AG04450 (cell line): ENCODE data around the gene EEF1E1. TPM values are rescaled to one million over a fixed set of nuclear protein-coding genes. Genes with fewer than 3 reads are reported as not detected.

ENCODE experiments used
- CTCF ChIA-PET: fragments of 300-600, 350-600 bp; formaldehyde crosslinking; extraction: SDS; loops from one replicate; lab custom pipeline; 2022; ENCODE audit warnings: antibody characterized with exemption, inconsistent platforms; lab: Charles Lee
- POLR2A ChIA-PET: fragments of 350-600 bp; formaldehyde crosslinking; extraction: SDS; loops from one replicate; lab custom pipeline; 2021; ENCODE audit warnings: antibody characterized with exemption, inconsistent platforms; lab: Yijun Ruan, JAX
- DNase-seq: peaks from one replicate; pipeline ENCODE4 v3.0.0-alpha.2; 2011; ENCODE audit warnings: low read depth, low spot score
- H3K27ac ChIP-seq: one replicate; pipeline ENCODE4 v1.5.1; 2012; ENCODE audit warnings: low read depth, low read length, control low read depth
- H3K27me3 ChIP-seq: one replicate; pipeline ENCODE4 v1.6.0; 2012; ENCODE audit warnings: low read length; ENCODE audit not compliant: control insufficient read depth, insufficient read depth
- H3K4me3 ChIP-seq: 2 replicates; pipeline ENCODE4 v1.5.1; 2011; ENCODE audit warnings: mild to moderate bottlenecking, low read depth, low read length, control low read depth
- H3K9me3 ChIP-seq: 2 replicates; pipeline ENCODE4 v1.5.1; 2012; ENCODE audit warnings: low read length; ENCODE audit not compliant: control insufficient read depth, insufficient read depth
- CTCF ChIP-seq: IDR thresholded peaks from 2 replicates; pipeline ENCODE4 v1.5.1; 2011; ENCODE audit warnings: low read depth, low read length, control low read depth, inconsistent platforms
- polyA minus RNA-seq: library from RNA; depleted of rRNA, polyadenylated mRNA; stranded (reverse); fragments of >200 nt; gene quantifications from 2 replicates; pipeline ENCODE4 v1.2.3, GENCODE V29; 2011; rRNA and poly(A)+ RNA removed
- polyA plus RNA-seq: library from polyadenylated mRNA; depleted of rRNA; stranded (reverse); fragments of >200 nt; gene quantifications from 2 replicates; pipeline ENCODE4 v1.2.3, GENCODE V29; 2011; rRNA removed

Gene EEF1E1
- polyA plus RNA-seq, result 51.1 and 65.1 TPM in 2 replicates
- polyA minus RNA-seq, result 13.0 and 20.3 TPM in 2 replicates

DNA sequence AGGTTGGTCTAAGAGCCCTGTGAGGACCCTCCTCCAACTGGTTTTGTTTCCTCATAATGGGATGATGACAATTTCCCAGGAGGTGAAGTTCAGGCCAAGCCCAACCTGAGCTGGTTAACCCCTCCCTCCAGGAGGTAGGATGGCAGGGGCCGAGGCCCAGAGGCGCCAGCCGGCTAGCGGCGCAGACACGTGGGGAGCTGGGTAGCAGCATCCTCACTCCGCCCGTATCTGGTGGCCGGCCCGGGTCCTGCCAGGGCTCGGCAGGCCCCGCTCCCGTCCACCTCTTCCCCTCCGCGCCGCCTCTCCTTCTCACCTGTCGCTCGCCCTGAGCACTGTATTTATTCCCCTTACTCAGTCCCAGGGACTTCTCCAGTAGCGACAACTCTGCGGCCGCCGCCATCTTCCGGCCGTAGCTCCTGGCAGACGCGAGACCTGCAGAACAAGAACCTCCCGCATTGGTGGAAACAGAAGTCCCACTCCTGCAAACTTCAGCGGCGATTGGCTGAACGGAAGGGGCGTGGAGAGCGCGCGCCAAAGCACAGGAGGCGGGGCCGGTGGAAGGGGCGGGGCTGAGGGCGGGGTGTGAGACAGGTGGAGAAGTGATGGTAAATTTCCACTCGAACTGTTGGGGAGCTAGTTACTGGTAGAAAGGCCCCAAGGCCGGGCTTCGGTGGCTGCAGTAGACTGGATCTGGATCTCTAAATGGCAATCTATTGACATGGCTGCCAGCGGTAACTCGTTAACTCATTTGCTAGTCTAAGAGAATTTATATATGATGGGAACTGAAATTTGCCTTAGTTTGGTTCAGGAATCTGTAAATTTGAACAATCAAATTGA lies at the start of gene EEF1E1:
TSS of gene EEF1E1 (minus strand) at position 427 of the 837 bp plus-strand sequence. CDS start at position 400, 27 bp downstream.
- DNase-seq, result peak; percentile 79
- ChIA-PET CTCF (interaction anchor here (0.6 kb wide), 1 partner anchor 1380 kb away, joined by 3 read pairs; no protein-coding TSS in a partner anchor), POLR2A (interaction anchor here (0.6 to 1.1 kb wide), 6 partner anchors 17 to 930 kb away, joined by 3 to 5 read pairs (median 3); no protein-coding TSS in a partner anchor)
- TF ChIP-seq CTCF, result no peak
- Histone ChIP-seq H3K27me3 (no peaks in the 10 kb centered on the region), H3K27ac (no peak within 1 kb of the TSS), H3K9me3 (no peaks in the 10 kb centered on the region; the same call in none of the 2 replicates), H3K4me3 (peak within 1 kb of the TSS; percentile 92)

GRCh38 chr6:8149350-8149749 lies 47.0 kb upstream of the EEF1E1 start:
- Histone ChIP-seq H3K4me3 (no peak overlapping the region), H3K27ac (no peak overlapping the region), H3K27me3 (peaks cover 2% of the 10 kb centered on the region), H3K9me3 (no peaks in the 10 kb centered on the region)
- DNase-seq, result no peak
- no peak for TF ChIP-seq CTCF
- ChIA-PET POLR2A (no interaction called here), CTCF (interaction anchor here (0.8 to 3.0 kb wide), 2 partner anchors 69 to 70 kb away, joined by 3 to 15 read pairs; no protein-coding TSS in a partner anchor)

DNA sequence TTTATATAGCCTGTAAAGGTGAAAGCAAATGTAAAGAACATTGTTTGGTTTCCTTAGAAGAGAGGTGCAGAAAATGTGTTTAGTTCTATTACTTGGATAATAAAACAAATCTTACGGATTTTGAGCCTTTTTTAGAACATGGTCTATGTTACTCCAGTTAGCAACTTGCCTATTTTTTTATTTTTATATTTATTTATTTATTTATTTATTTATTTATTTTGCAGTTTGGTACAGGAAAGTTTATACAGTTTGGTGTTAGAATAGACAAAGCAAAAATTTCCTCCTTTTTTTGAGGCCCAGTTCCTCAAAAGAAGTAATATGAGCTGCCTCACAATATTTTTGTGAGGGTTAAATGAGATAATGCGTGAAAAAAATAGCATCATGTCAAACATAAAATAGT lies 41.6 kb upstream of the EEF1E1 start:
- H3K4me3 ChIP-seq, result no peak overlapping the region

GRCh38 chr6:8139451-8139850 lies 37.1 kb upstream of the EEF1E1 start:
- CTCF ChIA-PET, result interaction anchor here (3.2 to 5.2 kb wide), 2 partner anchors 8 to 79 kb away, joined by 23 to 34 read pairs; no protein-coding TSS in a partner anchor
- POLR2A ChIA-PET, result no interaction called here

More for the DNA sequence above, 41.6 kb upstream of the EEF1E1 start:
- DNase-seq, result no peak
- ChIA-PET POLR2A (no interaction called here), CTCF (interaction anchor here (1.9 to 2.0 kb wide), 2 partner anchors 12 to 75 kb away, joined by 5 to 14 read pairs; no protein-coding TSS in a partner anchor)
- no peak for TF ChIP-seq CTCF
- no peaks in the 10 kb centered on the region for H3K9me3 ChIP-seq
- peaks cover 4% of the 10 kb centered on the region for H3K27me3 ChIP-seq
- no peak overlapping the region for H3K27ac ChIP-seq

More at GRCh38 chr6:8139451-8139850, 37.1 kb upstream of the EEF1E1 start:
- Histone ChIP-seq H3K4me3 (no peak overlapping the region), H3K27me3 (peaks cover 2% of the 10 kb centered on the region), H3K27ac (no peak overlapping the region), H3K9me3 (no peaks in the 10 kb centered on the region)
- TF ChIP-seq CTCF, result no peak
- no peak for DNase-seq
